AG10803 (cell line): Measurements from ENCODE around the gene KDM4C.

Experiments
- DNase-seq: peaks from one replicate; pipeline ENCODE4 v3.0.0; 2010; ENCODE audit warnings: low read depth
- H3K4me3 ChIP-seq: 2 replicates; pipeline ENCODE4 v1.5.1; 2011; ENCODE audit warnings: mild to moderate bottlenecking, low read length, control low read depth
- TF ChIP-seq, protein P1 (sequence below): conservative IDR thresholded peaks from 2 replicates; pipeline ENCODE4 v1.5.1; 2011; ENCODE audit warnings: mild to moderate bottlenecking, low read length, control low read depth, inconsistent platforms

Gene KDM4C

DNA sequence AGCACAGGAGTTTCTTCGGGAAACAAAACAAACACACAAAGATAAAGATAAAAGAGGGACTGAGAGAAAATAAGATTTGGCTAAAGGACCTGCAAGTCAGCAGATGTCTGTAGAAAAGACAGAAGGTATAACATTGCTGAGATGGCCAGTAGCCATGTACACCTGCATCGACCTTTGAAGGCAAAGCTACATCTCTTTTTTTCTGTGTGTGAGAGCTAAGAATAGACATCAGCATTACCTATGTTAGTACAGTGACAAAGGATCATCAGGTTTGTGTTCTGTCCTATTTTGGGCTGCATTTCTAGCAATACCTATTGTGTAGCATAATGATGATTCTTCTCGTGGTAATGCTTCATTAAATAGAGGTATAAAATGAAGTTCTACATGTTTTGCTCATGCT, 64.9 kb downstream of the KDM4C start:
- no peak overlapping the region for H3K4me3 ChIP-seq
- TF ChIP-seq, protein P1, sequence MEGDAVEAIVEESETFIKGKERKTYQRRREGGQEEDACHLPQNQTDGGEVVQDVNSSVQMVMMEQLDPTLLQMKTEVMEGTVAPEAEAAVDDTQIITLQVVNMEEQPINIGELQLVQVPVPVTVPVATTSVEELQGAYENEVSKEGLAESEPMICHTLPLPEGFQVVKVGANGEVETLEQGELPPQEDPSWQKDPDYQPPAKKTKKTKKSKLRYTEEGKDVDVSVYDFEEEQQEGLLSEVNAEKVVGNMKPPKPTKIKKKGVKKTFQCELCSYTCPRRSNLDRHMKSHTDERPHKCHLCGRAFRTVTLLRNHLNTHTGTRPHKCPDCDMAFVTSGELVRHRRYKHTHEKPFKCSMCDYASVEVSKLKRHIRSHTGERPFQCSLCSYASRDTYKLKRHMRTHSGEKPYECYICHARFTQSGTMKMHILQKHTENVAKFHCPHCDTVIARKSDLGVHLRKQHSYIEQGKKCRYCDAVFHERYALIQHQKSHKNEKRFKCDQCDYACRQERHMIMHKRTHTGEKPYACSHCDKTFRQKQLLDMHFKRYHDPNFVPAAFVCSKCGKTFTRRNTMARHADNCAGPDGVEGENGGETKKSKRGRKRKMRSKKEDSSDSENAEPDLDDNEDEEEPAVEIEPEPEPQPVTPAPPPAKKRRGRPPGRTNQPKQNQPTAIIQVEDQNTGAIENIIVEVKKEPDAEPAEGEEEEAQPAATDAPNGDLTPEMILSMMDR = no peak
- no peak for DNase-seq

DNA sequence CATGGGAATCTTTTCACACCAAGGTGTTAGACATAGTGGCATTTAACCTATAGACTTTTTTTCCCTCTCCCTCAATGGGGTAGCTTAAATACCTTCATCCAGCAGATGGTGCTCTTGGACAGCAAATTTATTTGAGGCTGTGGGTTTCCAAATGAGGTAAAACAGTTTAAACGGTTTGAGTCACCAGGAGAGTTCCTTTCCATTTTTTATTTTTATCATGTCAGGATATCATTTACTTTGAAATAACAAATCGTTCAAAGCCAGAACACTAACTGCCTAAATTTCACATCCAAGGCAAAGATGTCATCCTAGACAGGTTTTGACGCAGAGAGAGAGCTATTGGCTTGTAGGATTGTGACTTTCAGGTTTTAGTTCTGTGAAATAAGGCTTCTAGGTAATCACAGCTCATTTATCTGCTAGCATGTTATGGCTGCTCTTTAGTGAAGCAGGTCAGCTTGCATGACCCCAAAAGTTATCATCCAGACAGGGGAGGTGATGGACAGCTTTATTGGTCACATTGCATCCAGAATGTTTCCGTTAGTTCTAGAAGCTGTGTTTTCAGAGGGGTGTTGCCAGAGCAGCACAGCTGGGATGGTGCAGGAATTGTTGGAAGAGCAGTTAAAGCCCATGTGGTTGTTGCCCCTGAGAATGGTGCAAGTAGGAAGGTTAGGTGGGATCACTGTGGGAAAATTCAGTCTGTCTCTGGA, 69.8 kb downstream of the KDM4C start:
- H3K4me3 ChIP-seq = no peak overlapping the region
- peak; percentile 20 for DNase-seq
- TF ChIP-seq, protein P1 = peak; percentile 59

DNA sequence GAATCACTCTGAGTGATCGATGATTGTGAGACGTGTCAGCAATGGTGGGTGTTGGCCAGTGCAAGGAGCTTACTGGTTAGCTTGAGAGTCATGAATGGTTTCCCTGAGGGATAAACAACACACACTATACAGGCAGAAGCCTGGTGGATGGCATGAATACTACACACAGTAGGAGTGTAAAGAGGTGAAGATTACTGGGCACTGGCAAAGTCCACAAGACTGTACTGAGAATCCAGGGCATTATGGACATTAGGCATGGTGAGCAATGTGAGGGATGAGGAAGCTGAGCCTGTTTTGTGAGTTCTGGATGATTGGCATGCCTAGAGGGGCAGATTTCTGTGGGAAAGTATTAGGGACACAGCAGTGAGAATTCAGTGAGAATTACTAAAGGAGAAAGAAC, 71.3 kb downstream of the KDM4C start:
- no peak overlapping the region for H3K4me3 ChIP-seq
- TF ChIP-seq, protein P1 = no peak
- DNase-seq = peak; percentile 3

GRCh38 chr9:6829536-6829935, 71.8 kb downstream of the KDM4C start:
- DNase-seq = no peak
- TF ChIP-seq, protein P1 = no peak
- no peak overlapping the region for H3K4me3 ChIP-seq

GRCh38 chr9:6833518-6834192, 75.9 kb downstream of the KDM4C start:
- H3K4me3 ChIP-seq = no peak overlapping the region
- TF ChIP-seq, protein P1 = no peak
- peak; percentile 5 for DNase-seq

GRCh38 chr9:6834306-6834705, 76.5 kb downstream of the KDM4C start:
- no peak for DNase-seq
- TF ChIP-seq, protein P1 = no peak
- H3K4me3 ChIP-seq = no peak overlapping the region

- TF ChIP-seq, protein P1 = no peak
Observed at GRCh38 chr9:6838158-6838557, 80.4 kb downstream of the KDM4C start.

More at GRCh38 chr9:6838158-6838557, 80.4 kb downstream of the KDM4C start:
- no peak overlapping the region for H3K4me3 ChIP-seq
- no peak for DNase-seq
